CD14-positive monocyte (primary cell): ENCODE data around the gene MTHFR. TPM values are rescaled to one million over a fixed set of nuclear protein-coding genes. Genes with fewer than 3 reads are reported as not detected.

ENCODE experiments used
- DNase-seq, 3 donors: peaks; one replicate each; pipeline ENCODE4 v3.0.0-alpha.2; 2011 to 2022
- H2AFZ ChIP-seq: 2 replicates; pipeline ENCODE4 v1.6.0; 2012; ENCODE audit warnings: mild to moderate bottlenecking, low read depth, low read length, inconsistent platforms; ENCODE audit not compliant: insufficient read depth, poor library complexity, severe bottlenecking
- H3K27ac ChIP-seq, 2 donors: 1 replicate in 1 of 2; 2 replicates in 1 of 2; pipeline ENCODE4 v1.5.1; 2012 to 2013; ENCODE audit warnings: low read length in 2 of 2, control low read depth in 1 of 2, inconsistent platforms in 1 of 2, low read depth in 1 of 2, mild to moderate bottlenecking in 1 of 2
- H3K27me3 ChIP-seq, 2 donors: one replicate each; pipeline versions ENCODE4 v1.6.0 to v1.6.1; 2011 to 2013; ENCODE audit warnings: low read length in 2 of 2; ENCODE audit not compliant: control insufficient read depth in 2 of 2, insufficient read depth in 2 of 2
- H3K36me3 ChIP-seq, 2 donors: replicated peaks in 1 of 2; 1 replicate in 1 of 2; 2 replicates in 1 of 2; pipeline versions ENCODE4 v1.5.1 to v1.6.1; 2012 to 2013; ENCODE audit warnings: low read length in 2 of 2, control low read depth in 1 of 2, inconsistent platforms in 1 of 2, mild to moderate bottlenecking in 1 of 2; ENCODE audit not compliant: insufficient read depth in 2 of 2, control insufficient read depth in 1 of 2
- H3K4me1 ChIP-seq, 2 donors: 1 replicate in 1 of 2; 2 replicates in 1 of 2; pipeline versions ENCODE4 v1.5.1 to v1.6.1; 2012 to 2013; ENCODE audit warnings: low read length in 2 of 2, control low read depth in 1 of 2, inconsistent platforms in 1 of 2, mild to moderate bottlenecking in 1 of 2, moderate library complexity in 1 of 2; ENCODE audit not compliant: insufficient read depth in 2 of 2, control insufficient read depth in 1 of 2
- H3K4me2 ChIP-seq: replicated peaks from 2 replicates; pipeline ENCODE3; 2012; ENCODE audit warnings: low read length, moderate library complexity, mild to moderate bottlenecking; ENCODE audit not compliant: poor library complexity, severe bottlenecking; ENCODE audit errors: extremely low read depth
- H3K4me3 ChIP-seq, 3 experiments: fragments of 200-600 bp in 1 of 3; sonication (generic) in 1 of 3; replicated peaks in 1 of 3; 1 replicate in 2 of 3; 2 replicates in 1 of 3; pipeline ENCODE4 v1.5.1; 2011 to 2013; ENCODE audit warnings: low read length in 3 of 3, mild to moderate bottlenecking in 3 of 3, control low read depth in 2 of 3, low read depth in 2 of 3, inconsistent platforms in 1 of 3, moderate library complexity in 1 of 3
- H3K79me2 ChIP-seq: 2 replicates; pipeline ENCODE4 v1.6.0; 2012; ENCODE audit warnings: mild to moderate bottlenecking, control low read depth, inconsistent platforms, low read length, moderate library complexity; ENCODE audit not compliant: insufficient read depth
- H3K9ac ChIP-seq: 2 replicates; pipeline ENCODE4 v1.6.0; 2017; ENCODE audit warnings: low read length, mild to moderate bottlenecking; ENCODE audit not compliant: insufficient read depth, poor library complexity, severe bottlenecking
- H3K9me3 ChIP-seq, 2 donors: replicated peaks in 1 of 2; 1 replicate in 1 of 2; 2 replicates in 1 of 2; pipeline versions ENCODE4 v1.5.1 to v1.6.1; 2012 to 2013; ENCODE audit warnings: low read length in 2 of 2, control low read depth in 1 of 2; ENCODE audit not compliant: control insufficient read depth in 1 of 2, insufficient read depth in 1 of 2
- H4K20me1 ChIP-seq: 2 replicates; pipeline ENCODE4 v1.6.0; 2012; ENCODE audit warnings: mild to moderate bottlenecking, low read length, control low read depth, moderate library complexity; ENCODE audit not compliant: insufficient read depth
- H3K27ac Mint-ChIP-seq, 7 donors: one replicate each; pipeline ENCODE4 v1.8.0; 2020; ENCODE audit warnings: mild to moderate bottlenecking in 7 of 7, mixed read lengths in 7 of 7, moderate library complexity in 6 of 7, inconsistent platforms in 2 of 7
- H3K27me3 Mint-ChIP-seq, 3 donors: one replicate each; pipeline ENCODE4 v1.8.0; 2021 to 2022; ENCODE audit warnings: low read depth in 3 of 3, mild to moderate bottlenecking in 3 of 3, mixed read lengths in 3 of 3, moderate library complexity in 3 of 3, inconsistent platforms in 1 of 3
- H3K36me3 Mint-ChIP-seq, 2 donors: one replicate each; pipeline ENCODE4 v1.8.0; 2020; ENCODE audit warnings: mixed read lengths in 2 of 2, inconsistent platforms in 1 of 2, mild to moderate bottlenecking in 1 of 2
- H3K4me1 Mint-ChIP-seq: one replicate; pipeline ENCODE4 v1.8.0; 2020; ENCODE audit warnings: mild to moderate bottlenecking, mixed read lengths
- H3K4me3 Mint-ChIP-seq, 2 donors: one replicate each; pipeline ENCODE4 v1.8.0; 2020; ENCODE audit warnings: mild to moderate bottlenecking in 2 of 2, mixed read lengths in 2 of 2, moderate library complexity in 1 of 2
- H3K9me3 Mint-ChIP-seq, 7 donors: one replicate each; pipeline ENCODE4 v1.8.0; 2020 to 2022; ENCODE audit warnings: mixed read lengths in 7 of 7, mild to moderate bottlenecking in 6 of 7, moderate library complexity in 6 of 7, inconsistent platforms in 2 of 7
- WGBS: methylation state at CpG from one replicate; pipeline ENCODE4 v1.1.5; 2013; ENCODE audit warnings: missing lambda C conversion rate; ENCODE audit not compliant: insufficient coverage; 5-methylcytosine and 5-hydroxymethylcytosine counted together
- intact Hi-C, 2 donors: fragments of 100-400 bp; cut with micrococcal nuclease; formaldehyde crosslinking; loops; one replicate each; pipeline versions ENCODE4 v1.15.0 to v1.15.1; 2023
- polyA plus RNA-seq, 3 donors: library from polyadenylated mRNA; depleted of rRNA in 1 of 3; unstranded in 2 of 3; stranded (reverse) in 1 of 3; fragments of 300-500 nt in 2 of 3; fragments of >200 nt in 1 of 3; fragmentation: Illumina TruSeq in 2 of 3; gene quantifications; 1 replicate in 2 of 3; 2 replicates in 1 of 3; pipeline ENCODE4 v1.2.3, GENCODE V29; 2012 to 2021
- TF ChIP-seq, protein P1 (sequence below): fragments of 200-600 bp; IDR thresholded peaks from one replicate; pipeline ENCODE4 v1.8.0; 2022; ENCODE audit warnings: antibody characterized with exemption, mild to moderate bottlenecking

MTHFR gene
- polyA plus RNA-seq, 3 donors, result 4.5 to 41.9 (median 8.5) TPM

DNA sequence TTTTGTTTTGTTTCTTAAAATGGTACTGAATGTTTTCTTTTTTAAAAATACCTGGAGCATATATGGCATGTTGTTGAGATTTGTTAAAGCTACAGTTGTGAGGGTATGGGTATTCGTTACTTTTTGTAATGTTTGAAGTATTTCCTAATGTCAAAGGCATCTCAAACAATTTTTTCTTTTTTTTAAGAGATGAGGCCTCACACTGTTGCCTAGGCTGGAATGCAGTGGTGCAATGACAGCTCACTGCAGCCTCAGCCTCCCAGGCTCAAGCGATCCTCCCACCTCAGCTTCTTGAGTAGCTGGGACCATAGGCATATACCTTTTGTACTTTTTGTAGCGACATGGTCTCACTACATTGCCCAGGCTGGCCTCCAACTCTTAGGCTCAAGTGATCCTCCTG, 16.3 kb upstream of the MTHFR start:
- intact Hi-C loops, result loop anchor here in 1 of 2 donors (5.0 kb wide), 1 partner anchor 35 kb away; no protein-coding TSS in a partner anchor
- Histone ChIP-seq H3K4me3 (no peak overlapping the region), H3K36me3 (peaks cover 86 to 100% of the 10 kb centered on the region in 2 donors), H3K27ac (peak overlapping the region in 1 of 2 donors; percentile 55), H3K79me2 (no peaks in the 10 kb centered on the region), H3K9ac (no peak overlapping the region), H4K20me1 (no peaks in the 10 kb centered on the region), H3K27me3 (no peaks in the 10 kb centered on the region), H3K9me3 (no peaks in the 10 kb centered on the region), H2AFZ (no peak overlapping the region), H3K4me2 (no peak overlapping the region), H3K4me1 (no peaks in the 10 kb centered on the region)
- Mint-ChIP-seq H3K4me1 (no peaks in the 10 kb centered on the region), H3K9me3 (no peaks in the 10 kb centered on the region), H3K27ac (peak overlapping the region in 1 of 7 donors; percentile 5), H3K27me3 (peaks cover 0 to 5% (median 0%) of the 10 kb centered on the region in 3 donors), H3K36me3 (peaks cover 80 to 100% of the 10 kb centered on the region in 2 donors), H3K4me3 (no peak overlapping the region)
- no peak for DNase-seq
- 100% methylated on average over 2 of the region's 3 CpGs for WGBS
- TF ChIP-seq, protein P1, sequence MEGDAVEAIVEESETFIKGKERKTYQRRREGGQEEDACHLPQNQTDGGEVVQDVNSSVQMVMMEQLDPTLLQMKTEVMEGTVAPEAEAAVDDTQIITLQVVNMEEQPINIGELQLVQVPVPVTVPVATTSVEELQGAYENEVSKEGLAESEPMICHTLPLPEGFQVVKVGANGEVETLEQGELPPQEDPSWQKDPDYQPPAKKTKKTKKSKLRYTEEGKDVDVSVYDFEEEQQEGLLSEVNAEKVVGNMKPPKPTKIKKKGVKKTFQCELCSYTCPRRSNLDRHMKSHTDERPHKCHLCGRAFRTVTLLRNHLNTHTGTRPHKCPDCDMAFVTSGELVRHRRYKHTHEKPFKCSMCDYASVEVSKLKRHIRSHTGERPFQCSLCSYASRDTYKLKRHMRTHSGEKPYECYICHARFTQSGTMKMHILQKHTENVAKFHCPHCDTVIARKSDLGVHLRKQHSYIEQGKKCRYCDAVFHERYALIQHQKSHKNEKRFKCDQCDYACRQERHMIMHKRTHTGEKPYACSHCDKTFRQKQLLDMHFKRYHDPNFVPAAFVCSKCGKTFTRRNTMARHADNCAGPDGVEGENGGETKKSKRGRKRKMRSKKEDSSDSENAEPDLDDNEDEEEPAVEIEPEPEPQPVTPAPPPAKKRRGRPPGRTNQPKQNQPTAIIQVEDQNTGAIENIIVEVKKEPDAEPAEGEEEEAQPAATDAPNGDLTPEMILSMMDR, result no peak

DNA sequence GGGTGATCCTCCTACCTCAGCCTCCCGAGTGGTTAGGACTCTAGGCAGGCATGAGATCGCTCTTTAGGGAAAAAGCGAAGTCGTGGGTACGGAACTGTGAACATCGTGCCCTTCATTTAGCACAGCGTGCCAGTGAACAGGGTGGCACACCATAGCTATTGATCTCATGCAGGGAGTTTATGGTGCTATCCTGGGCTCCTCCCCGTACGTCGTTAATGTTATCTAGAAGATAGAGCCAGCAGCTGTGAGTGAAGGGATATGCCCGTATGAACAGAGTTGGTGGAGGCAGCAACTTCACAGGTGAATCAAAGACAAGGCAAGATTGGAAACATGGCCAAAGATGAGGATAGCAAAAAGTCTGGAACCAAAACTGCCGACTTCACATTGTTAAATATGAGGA, 11.4 kb upstream of the MTHFR start:
- peaks cover 30 to 43% of the 10 kb centered on the region in 2 donors for H3K4me1 ChIP-seq
- peaks cover 55 to 72% of the 10 kb centered on the region in 2 donors for H3K36me3 ChIP-seq
- TF ChIP-seq, protein P1, result no peak
- no peaks in the 10 kb centered on the region for H4K20me1 ChIP-seq
- Mint-ChIP-seq H3K36me3 (peaks cover 59 to 74% of the 10 kb centered on the region in 2 donors), H3K27ac (peak overlapping the region in 3 of 7 donors; percentile 0 to 79 (median 8)), H3K4me1 (peaks cover 33% of the 10 kb centered on the region), H3K9me3 (no peaks in the 10 kb centered on the region), H3K4me3 (no peak overlapping the region), H3K27me3 (peaks cover 0 to 4% (median 0%) of the 10 kb centered on the region in 3 donors)
- H2AFZ ChIP-seq, result no peak overlapping the region
- H3K4me3 ChIP-seq, result no peak overlapping the region
- no peaks in the 10 kb centered on the region for H3K27me3 ChIP-seq
- intact Hi-C loops, result loop anchor here in 1 of 2 donors (2.0 kb wide), 1 partner anchor 14 kb away; no protein-coding TSS in a partner anchor
- WGBS, result 96% methylated on average over 11 of the region's 12 CpGs
- H3K27ac ChIP-seq, result no peak overlapping the region
- no peaks in the 10 kb centered on the region for H3K9me3 ChIP-seq
- no peak for DNase-seq
- peaks cover 12% of the 10 kb centered on the region for H3K79me2 ChIP-seq
- H3K9ac ChIP-seq, result no peak overlapping the region
- H3K4me2 ChIP-seq, result no peak overlapping the region
